ENCODE measurements around the gene TASP1.

The TASP1 gene

GRCh38 chr20:13567663-13568062, 71.1 kb downstream of the TASP1 start:
- DNase-seq, result no peak

GRCh38 chr20:13563854-13564253, 74.9 kb downstream of the TASP1 start:
- no peak for DNase-seq

- no peak for DNase-seq
Measured at GRCh38 chr20:13554706-13555105, 84.0 kb downstream of the TASP1 start.

- no peak for DNase-seq
Measured at GRCh38 chr20:13554076-13554475, 84.7 kb downstream of the TASP1 start.

GRCh38 chr20:13552061-13552460, 86.7 kb downstream of the TASP1 start:
- no peak for DNase-seq

GRCh38 chr20:13549451-13549850, 89.3 kb downstream of the TASP1 start:
- DNase-seq, result no peak

- peak; percentile 60 for DNase-seq
Measured at GRCh38 chr20:13546497-13547131, 92.1 kb downstream of the TASP1 start.

GRCh38 chr20:13545790-13546189, 92.9 kb downstream of the TASP1 start:
- no peak for DNase-seq

- no peak for DNase-seq
Measured at GRCh38 chr20:13543783-13544182, 94.9 kb downstream of the TASP1 start.

GRCh38 chr20:13535627-13536026, 103.1 kb downstream of the TASP1 start:
- no peak for DNase-seq

GRCh38 chr20:13533946-13534345, 104.8 kb downstream of the TASP1 start:
- no peak for DNase-seq

GRCh38 chr20:13530146-13530545, 108.6 kb downstream of the TASP1 start:
- DNase-seq, result no peak

- DNase-seq, result no peak
Measured at GRCh38 chr20:13526551-13526950, 112.2 kb downstream of the TASP1 start.

- no peak for DNase-seq
Measured at GRCh38 chr20:13525225-13525940, 113.3 kb downstream of the TASP1 start.

GRCh38 chr20:13524339-13524738, 114.4 kb downstream of the TASP1 start:
- no peak for DNase-seq

- DNase-seq, result no peak
Measured at GRCh38 chr20:13517831-13518230, 120.9 kb downstream of the TASP1 start.

GRCh38 chr20:13515796-13516558, 122.8 kb downstream of the TASP1 start:
- DNase-seq, result no peak

- no peak for DNase-seq
Measured at GRCh38 chr20:13515291-13515690, 123.4 kb downstream of the TASP1 start.

- DNase-seq, result no peak
Measured at GRCh38 chr20:13510837-13511488, 127.8 kb downstream of the TASP1 start.

GRCh38 chr20:13507646-13508045, 131.1 kb downstream of the TASP1 start:
- no peak for DNase-seq

- no peak for DNase-seq
Measured at GRCh38 chr20:13501500-13501899, 137.2 kb downstream of the TASP1 start.

GRCh38 chr20:13494019-13494418, 144.7 kb downstream of the TASP1 start:
- DNase-seq, result no peak

GRCh38 chr20:13493143-13493542, 145.6 kb downstream of the TASP1 start:
- no peak for DNase-seq

All from T-helper 9 cell (primary cell).